ENCODE data around the gene BLVRB.

DNA sequence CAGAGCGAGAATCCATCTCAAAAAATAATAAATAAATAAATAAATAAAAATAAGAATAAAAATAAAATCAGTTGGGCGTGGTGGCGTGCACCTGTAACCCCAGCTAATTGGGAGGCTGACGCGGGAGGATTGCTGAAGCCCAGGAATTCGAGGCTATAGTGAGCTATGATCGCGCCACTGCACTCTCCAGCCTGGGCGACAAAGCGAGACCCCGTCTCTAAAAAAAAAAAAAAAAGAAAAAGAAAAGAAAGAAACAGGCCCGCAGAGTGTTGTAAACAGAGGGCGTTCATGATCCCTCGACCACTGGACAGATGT, 45.1 kb downstream of the BLVRB start:
- TF ChIP-seq, protein P1, sequence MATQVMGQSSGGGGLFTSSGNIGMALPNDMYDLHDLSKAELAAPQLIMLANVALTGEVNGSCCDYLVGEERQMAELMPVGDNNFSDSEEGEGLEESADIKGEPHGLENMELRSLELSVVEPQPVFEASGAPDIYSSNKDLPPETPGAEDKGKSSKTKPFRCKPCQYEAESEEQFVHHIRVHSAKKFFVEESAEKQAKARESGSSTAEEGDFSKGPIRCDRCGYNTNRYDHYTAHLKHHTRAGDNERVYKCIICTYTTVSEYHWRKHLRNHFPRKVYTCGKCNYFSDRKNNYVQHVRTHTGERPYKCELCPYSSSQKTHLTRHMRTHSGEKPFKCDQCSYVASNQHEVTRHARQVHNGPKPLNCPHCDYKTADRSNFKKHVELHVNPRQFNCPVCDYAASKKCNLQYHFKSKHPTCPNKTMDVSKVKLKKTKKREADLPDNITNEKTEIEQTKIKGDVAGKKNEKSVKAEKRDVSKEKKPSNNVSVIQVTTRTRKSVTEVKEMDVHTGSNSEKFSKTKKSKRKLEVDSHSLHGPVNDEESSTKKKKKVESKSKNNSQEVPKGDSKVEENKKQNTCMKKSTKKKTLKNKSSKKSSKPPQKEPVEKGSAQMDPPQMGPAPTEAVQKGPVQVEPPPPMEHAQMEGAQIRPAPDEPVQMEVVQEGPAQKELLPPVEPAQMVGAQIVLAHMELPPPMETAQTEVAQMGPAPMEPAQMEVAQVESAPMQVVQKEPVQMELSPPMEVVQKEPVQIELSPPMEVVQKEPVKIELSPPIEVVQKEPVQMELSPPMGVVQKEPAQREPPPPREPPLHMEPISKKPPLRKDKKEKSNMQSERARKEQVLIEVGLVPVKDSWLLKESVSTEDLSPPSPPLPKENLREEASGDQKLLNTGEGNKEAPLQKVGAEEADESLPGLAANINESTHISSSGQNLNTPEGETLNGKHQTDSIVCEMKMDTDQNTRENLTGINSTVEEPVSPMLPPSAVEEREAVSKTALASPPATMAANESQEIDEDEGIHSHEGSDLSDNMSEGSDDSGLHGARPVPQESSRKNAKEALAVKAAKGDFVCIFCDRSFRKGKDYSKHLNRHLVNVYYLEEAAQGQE (IDR thresholded peaks at IDR 0.05; ENCODE audit: insufficient replicate concordance, low read depth), result no peak
- TF ChIP-seq CTCF (IDR thresholded peaks at IDR 0.05; ENCODE audit: insufficient read depth, low read length), result no peak
- TF ChIP-seq GABPA (IDR thresholded peaks at IDR 0.05; ENCODE audit: low read depth), result no peak
- TF ChIP-seq POLR2AphosphoS5 (IDR thresholded peaks at IDR 0.05; ENCODE audit: low read depth), result no peak
- no peak for TF ChIP-seq SPI1 (IDR thresholded peaks at IDR 0.05; ENCODE audit: borderline replicate concordance, low read depth)
